HepG2 (cell line): ENCODE results near the gene THRB. TPM values are rescaled to one million over a fixed set of nuclear protein-coding genes. Genes with fewer than 3 reads are reported as not detected.

ENCODE experiments used
- DZIP1 ChIP-seq: sonication (generic); formaldehyde crosslinking; IDR thresholded peaks from 2 replicates; pipeline ENCODE4 v1.5.0; 2020; ENCODE audit warnings: mild to moderate bottlenecking, missing genetic modification reagents
- EED ChIP-seq: sonication (generic); formaldehyde crosslinking; IDR thresholded peaks from 2 replicates; pipeline ENCODE4 v1.5.0; 2020; ENCODE audit warnings: mild to moderate bottlenecking, missing genetic modification reagents
- ESRRA ChIP-seq: sonication (generic); formaldehyde crosslinking; IDR thresholded peaks from 2 replicates; pipeline ENCODE4 v1.5.1; 2020; ENCODE audit warnings: mild to moderate bottlenecking, low read depth, missing genetic modification reagents
- JARID2 ChIP-seq: sonication (generic); formaldehyde crosslinking; IDR thresholded peaks from 2 replicates; pipeline ENCODE4 v1.8.1; 2023; ENCODE audit warnings: missing genetic modification reagents, inconsistent platforms; ENCODE audit not compliant: insufficient replicate concordance
- MBD4 ChIP-seq: IDR thresholded peaks from 2 replicates; pipeline ENCODE4 v1.6.1; 2012; ENCODE audit warnings: low read length, inconsistent platforms, borderline replicate concordance
- MED13 ChIP-seq: sonication (generic); formaldehyde crosslinking; IDR thresholded peaks from 2 replicates; pipeline ENCODE4 v1.5.0; 2020; ENCODE audit warnings: missing genetic modification reagents
- MYPOP ChIP-seq: sonication (generic); formaldehyde crosslinking; IDR thresholded peaks from 2 replicates; pipeline ENCODE4 v1.8.1; 2023; ENCODE audit warnings: mild to moderate bottlenecking, moderate library complexity, missing genetic modification reagents
- SMAD1 ChIP-seq: sonication (generic); formaldehyde crosslinking; IDR thresholded peaks from 2 replicates; pipeline ENCODE4 v1.4.0; 2020; ENCODE audit warnings: missing genetic modification reagents, low read depth, mild to moderate bottlenecking, borderline replicate concordance
- SRSF9 ChIP-seq: fragments of 200-400 bp; formaldehyde crosslinking; IDR thresholded peaks from 2 replicates; pipeline ENCODE4 v1.6.1; 2018; ENCODE audit warnings: borderline replicate concordance, mild to moderate bottlenecking, low read depth, low read length; ENCODE audit not compliant: insufficient read depth, poor library complexity, severe bottlenecking
- STAT5B ChIP-seq: sonication (generic); formaldehyde crosslinking; IDR thresholded peaks from 2 replicates; pipeline ENCODE4 v1.4.0; 2020; ENCODE audit warnings: missing genetic modification reagents
- ZFP37 ChIP-seq: sonication (generic); formaldehyde crosslinking; IDR thresholded peaks from 2 replicates; pipeline ENCODE4 v1.4.0; 2020; ENCODE audit warnings: missing genetic modification reagents, borderline replicate concordance
- ZNF317 ChIP-seq: sonication (generic); formaldehyde crosslinking; IDR thresholded peaks from 2 replicates; pipeline ENCODE4 v1.5.0; 2020; ENCODE audit warnings: mild to moderate bottlenecking, missing genetic modification reagents
- ZNF331 ChIP-seq: sonication (generic); formaldehyde crosslinking; IDR thresholded peaks from 2 replicates; pipeline ENCODE4 v1.4.0; 2020; ENCODE audit warnings: missing genetic modification reagents
- ZNF703 ChIP-seq: sonication (generic); formaldehyde crosslinking; IDR thresholded peaks from 2 replicates; pipeline ENCODE4 v1.5.1; 2020; ENCODE audit warnings: missing genetic modification reagents, mild to moderate bottlenecking, moderate library complexity, borderline replicate concordance
- polyA plus RNA-seq, 8 experiments: library from polyadenylated mRNA; depleted of rRNA in 3 of 8; stranded (reverse) in 7 of 8; unstranded in 1 of 8; fragments of >200 nt; fragmentation: Illumina TruSeq in 4 of 8; extraction: Trizol in 4 of 8; gene quantifications; 2 replicates each; pipeline versions ENCODE4 v1.2.1 to v1.2.3, GENCODE V29; 2011 to 2016; ENCODE audit warnings: low read depth in 4 of 8, missing spikeins in 1 of 8, mixed read lengths in 1 of 8; ENCODE audit not compliant: insufficient read depth in 1 of 8
- total RNA-seq, 5 experiments: library from RNA; depleted of rRNA; stranded (reverse); fragments of >200 nt; fragmentation: Illumina TruSeq; extraction: Trizol; gene quantifications; 2 replicates each; pipeline ENCODE4 v1.2.3, GENCODE V29; 2016; ENCODE audit warnings: low read depth in 1 of 5
- TF ChIP-seq, protein P1 (sequence below): sonication (generic); formaldehyde crosslinking; IDR thresholded peaks from 2 replicates; pipeline ENCODE4 v1.5.0; 2020; ENCODE audit warnings: mild to moderate bottlenecking, missing genetic modification reagents, borderline replicate concordance

Gene THRB
- total and polyA plus RNA-seq, 2 of the 13 experiments (the other 11 are each of a cell fraction or from before 2014, with no cell fraction given), result 4.7 to 22.7 TPM

GRCh38 chr3:24494618-24495325, at the start of gene THRB (continued):
- TF ChIP-seq STAT5B (CRISPR knock-in tag), result no peak
- no peak; the same call in 1 of the 2 replicates for TF ChIP-seq ZFP37 (CRISPR knock-in tag)
- TF ChIP-seq JARID2 (CRISPR knock-in tag), result no peak
- no peak for TF ChIP-seq SMAD1 (CRISPR knock-in tag)
- no peak for TF ChIP-seq MBD4
- TF ChIP-seq ZNF703 (CRISPR knock-in tag), result no peak
- TF ChIP-seq, protein P1, sequence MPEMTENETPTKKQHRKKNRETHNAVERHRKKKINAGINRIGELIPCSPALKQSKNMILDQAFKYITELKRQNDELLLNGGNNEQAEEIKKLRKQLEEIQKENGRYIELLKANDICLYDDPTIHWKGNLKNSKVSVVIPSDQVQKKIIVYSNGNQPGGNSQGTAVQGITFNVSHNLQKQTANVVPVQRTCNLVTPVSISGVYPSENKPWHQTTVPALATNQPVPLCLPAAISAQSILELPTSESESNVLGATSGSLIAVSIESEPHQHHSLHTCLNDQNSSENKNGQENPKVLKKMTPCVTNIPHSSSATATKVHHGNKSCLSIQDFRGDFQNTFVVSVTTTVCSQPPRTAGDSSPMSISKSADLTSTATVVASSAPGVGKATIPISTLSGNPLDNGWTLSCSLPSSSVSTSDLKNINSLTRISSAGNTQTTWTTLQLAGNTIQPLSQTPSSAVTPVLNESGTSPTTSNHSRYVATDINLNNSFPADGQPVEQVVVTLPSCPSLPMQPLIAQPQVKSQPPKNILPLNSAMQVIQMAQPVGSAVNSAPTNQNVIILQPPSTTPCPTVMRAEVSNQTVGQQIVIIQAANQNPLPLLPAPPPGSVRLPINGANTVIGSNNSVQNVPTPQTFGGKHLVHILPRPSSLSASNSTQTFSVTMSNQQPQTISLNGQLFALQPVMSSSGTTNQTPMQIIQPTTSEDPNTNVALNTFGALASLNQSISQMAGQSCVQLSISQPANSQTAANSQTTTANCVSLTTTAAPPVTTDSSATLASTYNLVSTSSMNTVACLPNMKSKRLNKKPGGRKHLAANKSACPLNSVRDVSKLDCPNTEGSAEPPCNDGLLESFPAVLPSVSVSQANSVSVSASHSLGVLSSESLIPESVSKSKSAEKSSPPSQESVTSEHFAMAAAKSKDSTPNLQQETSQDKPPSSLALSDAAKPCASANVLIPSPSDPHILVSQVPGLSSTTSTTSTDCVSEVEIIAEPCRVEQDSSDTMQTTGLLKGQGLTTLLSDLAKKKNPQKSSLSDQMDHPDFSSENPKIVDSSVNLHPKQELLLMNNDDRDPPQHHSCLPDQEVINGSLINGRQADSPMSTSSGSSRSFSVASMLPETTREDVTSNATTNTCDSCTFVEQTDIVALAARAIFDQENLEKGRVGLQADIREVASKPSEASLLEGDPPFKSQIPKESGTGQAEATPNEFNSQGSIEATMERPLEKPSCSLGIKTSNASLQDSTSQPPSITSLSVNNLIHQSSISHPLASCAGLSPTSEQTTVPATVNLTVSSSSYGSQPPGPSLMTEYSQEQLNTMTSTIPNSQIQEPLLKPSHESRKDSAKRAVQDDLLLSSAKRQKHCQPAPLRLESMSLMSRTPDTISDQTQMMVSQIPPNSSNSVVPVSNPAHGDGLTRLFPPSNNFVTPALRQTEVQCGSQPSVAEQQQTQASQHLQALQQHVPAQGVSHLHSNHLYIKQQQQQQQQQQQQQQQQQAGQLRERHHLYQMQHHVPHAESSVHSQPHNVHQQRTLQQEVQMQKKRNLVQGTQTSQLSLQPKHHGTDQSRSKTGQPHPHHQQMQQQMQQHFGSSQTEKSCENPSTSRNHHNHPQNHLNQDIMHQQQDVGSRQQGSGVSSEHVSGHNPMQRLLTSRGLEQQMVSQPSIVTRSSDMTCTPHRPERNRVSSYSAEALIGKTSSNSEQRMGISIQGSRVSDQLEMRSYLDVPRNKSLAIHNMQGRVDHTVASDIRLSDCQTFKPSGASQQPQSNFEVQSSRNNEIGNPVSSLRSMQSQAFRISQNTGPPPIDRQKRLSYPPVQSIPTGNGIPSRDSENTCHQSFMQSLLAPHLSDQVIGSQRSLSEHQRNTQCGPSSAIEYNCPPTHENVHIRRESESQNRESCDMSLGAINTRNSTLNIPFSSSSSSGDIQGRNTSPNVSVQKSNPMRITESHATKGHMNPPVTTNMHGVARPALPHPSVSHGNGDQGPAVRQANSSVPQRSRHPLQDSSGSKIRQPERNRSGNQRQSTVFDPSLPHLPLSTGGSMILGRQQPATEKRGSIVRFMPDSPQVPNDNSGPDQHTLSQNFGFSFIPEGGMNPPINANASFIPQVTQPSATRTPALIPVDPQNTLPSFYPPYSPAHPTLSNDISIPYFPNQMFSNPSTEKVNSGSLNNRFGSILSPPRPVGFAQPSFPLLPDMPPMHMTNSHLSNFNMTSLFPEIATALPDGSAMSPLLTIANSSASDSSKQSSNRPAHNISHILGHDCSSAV (CRISPR knock-in tag), result no peak
- TF ChIP-seq MYPOP (CRISPR knock-in tag), result peak; percentile 13; the same call in 1 of the 2 replicates
- no peak for TF ChIP-seq DZIP1 (CRISPR knock-in tag)
- no peak for TF ChIP-seq ESRRA (CRISPR knock-in tag)
- TF ChIP-seq EED, result no peak
- TF ChIP-seq ZNF317 (CRISPR knock-in tag), result no peak
- TF ChIP-seq ZNF331 (CRISPR knock-in tag), result peak; percentile 15; the same call in 1 of the 2 replicates
- no peak for TF ChIP-seq SRSF9
- TF ChIP-seq MED13 (CRISPR knock-in tag), result no peak
